Epithelial cell of esophagus (primary cell): ENCODE results near the gene SRSF8.

Experiments used
- DNase-seq: peaks from one replicate; pipeline ENCODE4 v3.0.0; 2010; ENCODE audit warnings: low read depth
- H3K4me3 ChIP-seq: 2 replicates; pipeline ENCODE4 v1.5.1; 2011; ENCODE audit warnings: mild to moderate bottlenecking, low read length, control low read depth
- TF ChIP-seq, protein P1 (sequence below): IDR thresholded peaks from 2 replicates; pipeline ENCODE4 v1.5.1; 2011; ENCODE audit warnings: low read depth, mild to moderate bottlenecking, low read length, control low read depth, inconsistent platforms; ENCODE audit not compliant: insufficient read depth; ENCODE audit errors: missing control alignments

The SRSF8 gene

DNA sequence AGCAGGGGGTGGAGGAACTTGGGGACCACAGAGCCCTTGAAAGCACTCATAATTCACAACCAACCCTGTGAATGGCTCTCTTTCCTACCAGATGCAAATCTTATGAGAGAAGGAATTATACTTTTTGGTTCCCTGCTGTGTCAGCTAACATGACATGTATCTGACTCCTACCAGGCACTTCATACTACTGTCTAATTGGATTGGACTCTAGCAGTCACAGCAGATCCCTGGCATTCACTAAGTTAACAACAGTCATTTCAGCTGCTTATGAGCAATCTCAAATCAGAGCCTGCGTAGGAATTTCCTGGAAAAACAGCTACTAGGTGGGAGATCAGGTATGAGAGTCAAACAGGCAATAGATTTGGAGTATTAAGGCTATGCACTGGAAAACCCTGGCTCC lies 11.8 kb downstream of the SRSF8 start:
- TF ChIP-seq, protein P1, sequence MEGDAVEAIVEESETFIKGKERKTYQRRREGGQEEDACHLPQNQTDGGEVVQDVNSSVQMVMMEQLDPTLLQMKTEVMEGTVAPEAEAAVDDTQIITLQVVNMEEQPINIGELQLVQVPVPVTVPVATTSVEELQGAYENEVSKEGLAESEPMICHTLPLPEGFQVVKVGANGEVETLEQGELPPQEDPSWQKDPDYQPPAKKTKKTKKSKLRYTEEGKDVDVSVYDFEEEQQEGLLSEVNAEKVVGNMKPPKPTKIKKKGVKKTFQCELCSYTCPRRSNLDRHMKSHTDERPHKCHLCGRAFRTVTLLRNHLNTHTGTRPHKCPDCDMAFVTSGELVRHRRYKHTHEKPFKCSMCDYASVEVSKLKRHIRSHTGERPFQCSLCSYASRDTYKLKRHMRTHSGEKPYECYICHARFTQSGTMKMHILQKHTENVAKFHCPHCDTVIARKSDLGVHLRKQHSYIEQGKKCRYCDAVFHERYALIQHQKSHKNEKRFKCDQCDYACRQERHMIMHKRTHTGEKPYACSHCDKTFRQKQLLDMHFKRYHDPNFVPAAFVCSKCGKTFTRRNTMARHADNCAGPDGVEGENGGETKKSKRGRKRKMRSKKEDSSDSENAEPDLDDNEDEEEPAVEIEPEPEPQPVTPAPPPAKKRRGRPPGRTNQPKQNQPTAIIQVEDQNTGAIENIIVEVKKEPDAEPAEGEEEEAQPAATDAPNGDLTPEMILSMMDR: no peak
- peak; percentile 50 for DNase-seq
- H3K4me3 ChIP-seq: no peak overlapping the region

DNA sequence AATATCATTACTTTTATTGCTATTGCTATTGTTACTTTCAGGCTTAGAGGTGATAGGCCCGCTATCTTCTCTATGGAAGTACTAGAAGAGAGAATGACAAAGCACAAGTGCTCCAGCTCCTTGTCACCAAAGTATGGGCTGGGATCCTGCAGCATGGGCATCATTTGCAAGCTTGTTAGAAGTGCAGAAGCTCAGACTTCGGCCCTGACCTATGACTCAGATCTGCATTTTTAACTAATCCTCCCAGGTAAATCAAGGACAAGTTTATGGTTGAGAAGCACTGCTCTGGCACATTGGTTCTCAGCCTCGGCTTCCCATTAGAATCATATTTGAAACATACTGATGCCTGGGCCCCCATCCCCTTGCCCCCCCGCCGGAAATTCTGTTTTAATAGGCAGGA lies 14.3 kb downstream of the SRSF8 start:
- no peak overlapping the region for H3K4me3 ChIP-seq
- TF ChIP-seq, protein P1: no peak
- DNase-seq: no peak

DNA sequence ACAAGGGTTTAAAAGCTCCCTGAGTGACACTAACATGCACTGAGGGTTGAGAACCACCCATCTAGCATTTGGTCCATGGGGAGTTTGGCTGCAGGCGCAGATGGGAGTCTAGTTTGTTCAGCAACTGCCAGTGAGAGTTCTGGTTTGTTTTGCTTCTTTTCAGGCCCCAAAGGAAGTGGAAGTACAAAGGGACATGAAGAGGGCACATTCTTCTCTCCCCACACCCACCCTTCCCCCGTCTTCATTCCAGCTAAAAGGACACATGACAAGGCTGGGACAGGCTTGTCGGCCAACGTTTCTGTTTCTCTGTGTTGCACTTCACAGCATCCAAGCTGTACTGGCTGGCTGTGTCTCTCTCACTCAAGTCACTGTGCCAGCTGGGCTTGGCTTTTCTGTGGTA lies 14.7 kb downstream of the SRSF8 start:
- no peak for DNase-seq
- TF ChIP-seq, protein P1: no peak
- no peak overlapping the region for H3K4me3 ChIP-seq

DNA sequence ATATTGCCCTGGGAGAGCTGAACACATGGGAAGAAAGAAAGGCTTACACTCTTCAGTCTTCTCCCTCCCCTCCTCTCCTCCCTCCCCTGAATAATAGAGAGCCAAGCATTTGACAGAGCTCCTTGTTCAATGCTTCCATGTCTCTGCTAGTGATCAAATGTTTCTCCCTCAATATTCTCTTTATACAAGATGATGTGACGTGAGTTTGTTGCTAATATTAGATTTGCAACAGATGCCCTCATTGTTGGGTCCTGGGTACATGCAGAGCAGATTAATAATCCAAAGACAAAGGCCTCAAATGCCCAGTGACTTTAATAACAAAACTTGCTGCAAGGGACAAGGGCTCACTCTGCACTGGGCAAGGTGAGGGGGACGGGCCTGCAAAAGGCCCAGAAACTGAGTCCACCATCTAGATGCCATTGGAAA lies 15.9 kb downstream of the SRSF8 start:
- TF ChIP-seq, protein P1: no peak
- DNase-seq: no peak
- H3K4me3 ChIP-seq: no peak overlapping the region

DNA sequence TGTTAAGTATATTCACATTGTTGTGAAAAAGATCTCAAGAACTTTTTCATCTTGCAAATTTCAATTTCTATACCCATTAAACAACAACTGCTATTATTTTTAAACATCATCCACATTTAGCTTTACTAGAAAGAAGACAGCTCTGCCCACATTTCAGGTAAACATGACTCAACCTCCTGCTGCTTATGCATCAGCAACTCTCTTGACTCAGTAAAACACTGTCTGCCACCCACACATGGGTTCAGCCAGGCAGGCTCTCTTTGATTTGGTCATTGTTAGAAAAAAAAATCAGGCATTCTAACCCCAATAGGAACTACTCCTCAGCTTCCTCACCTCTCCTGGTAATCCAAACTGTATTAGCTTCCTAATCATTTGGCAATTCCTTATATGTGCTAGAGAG lies 17.8 kb downstream of the SRSF8 start:
- peak; percentile 92 for DNase-seq
- H3K4me3 ChIP-seq: no peak overlapping the region
- TF ChIP-seq, protein P1: no peak

DNA sequence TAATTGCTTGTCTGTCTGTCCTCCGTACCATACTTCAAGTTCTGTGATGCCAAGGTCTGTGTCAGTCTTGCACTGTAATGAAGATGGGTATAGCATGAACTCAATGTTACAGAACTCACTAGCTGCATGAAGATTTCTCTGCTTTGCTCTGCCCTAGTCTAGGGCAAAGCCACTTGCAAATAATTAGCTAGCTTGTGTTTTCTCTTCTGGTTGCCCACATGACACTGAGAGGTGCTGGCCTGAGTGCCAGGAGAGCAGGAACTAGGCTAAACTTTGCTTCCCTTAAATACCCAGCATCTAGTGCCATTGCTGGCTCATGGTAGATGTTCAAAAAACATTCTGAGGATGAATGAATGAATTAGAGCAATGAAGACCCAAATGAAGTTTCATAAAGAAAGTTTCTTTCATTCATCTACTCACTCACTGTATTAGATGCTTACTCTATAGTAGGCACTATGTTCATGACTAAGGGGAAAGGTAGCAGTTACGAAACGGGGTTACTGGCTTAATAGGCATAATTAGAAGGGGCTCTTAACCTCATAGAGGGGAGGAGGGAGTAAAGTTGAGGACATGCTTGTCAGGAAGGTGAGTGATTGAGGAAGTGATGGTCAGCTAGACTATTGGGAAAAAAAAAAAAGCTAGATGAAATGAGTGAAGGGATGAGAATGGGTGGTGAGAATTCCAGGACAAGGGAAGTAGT lies 18.5 kb downstream of the SRSF8 start:
- H3K4me3 ChIP-seq: no peak overlapping the region
- DNase-seq: no peak

More for the DNA sequence above, 18.5 kb downstream of the SRSF8 start:
- TF ChIP-seq, protein P1: no peak
